Left kidney (tissue), 2 donors: ENCODE results near the gene CRK. TPM values are rescaled to one million over a fixed set of nuclear protein-coding genes. Genes with fewer than 3 reads are reported as not detected.
"Not testable (repeated sequence)": the region's sequence is repeated elsewhere in the genome, so short reads cannot be mapped to it uniquely, and the experiment has no call there.

Source experiments
- DNase-seq: peaks from one replicate; pipeline ENCODE4 v3.0.0-alpha.2; 2013
- polyA plus RNA-seq: library from polyadenylated mRNA; unstranded; fragments of 120-200 nt; gene quantifications from one replicate; pipeline ENCODE4 v1.2.1, GENCODE V29; 2013; ENCODE audit not compliant: insufficient read length

CRK gene
- polyA plus RNA-seq, 1 donor, result 62.2 TPM

DNA sequence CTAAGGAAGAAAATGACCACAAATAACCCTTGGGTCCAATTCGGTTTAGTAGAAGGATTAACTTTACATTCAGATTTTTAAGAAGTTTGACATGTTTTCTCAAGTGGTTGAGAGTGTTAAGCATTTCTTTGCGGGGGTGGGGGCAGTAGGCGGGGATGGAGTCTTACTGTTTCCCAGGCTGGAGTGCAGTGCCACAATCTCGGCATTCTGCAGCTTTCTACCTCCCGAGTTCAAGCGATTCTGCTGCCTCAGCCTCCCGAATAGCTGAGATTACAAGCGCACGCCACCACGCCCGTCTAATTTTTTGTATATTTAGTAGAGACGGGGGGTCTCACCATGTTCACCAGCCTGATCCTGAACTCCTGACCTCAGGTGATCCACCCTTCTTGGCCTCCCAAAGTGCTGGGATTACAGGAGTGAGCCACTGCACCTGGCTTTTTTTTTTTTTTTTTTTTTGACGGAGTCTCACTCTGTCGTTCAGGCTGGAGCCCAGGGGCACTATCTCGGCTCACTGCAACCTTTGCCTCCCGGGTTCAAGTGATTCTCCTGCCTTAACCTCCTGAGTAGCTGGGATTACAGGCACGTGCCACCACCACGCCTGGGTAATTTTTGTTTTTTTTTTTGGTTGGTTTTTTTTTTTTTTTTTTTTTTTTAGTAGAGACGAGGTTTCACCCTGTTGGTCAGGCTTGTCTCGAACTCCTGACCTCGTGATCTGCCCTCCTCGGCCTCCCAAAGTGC lies 68.4 kb downstream of the CRK start:
- not testable (repeated sequence) for DNase-seq

DNA sequence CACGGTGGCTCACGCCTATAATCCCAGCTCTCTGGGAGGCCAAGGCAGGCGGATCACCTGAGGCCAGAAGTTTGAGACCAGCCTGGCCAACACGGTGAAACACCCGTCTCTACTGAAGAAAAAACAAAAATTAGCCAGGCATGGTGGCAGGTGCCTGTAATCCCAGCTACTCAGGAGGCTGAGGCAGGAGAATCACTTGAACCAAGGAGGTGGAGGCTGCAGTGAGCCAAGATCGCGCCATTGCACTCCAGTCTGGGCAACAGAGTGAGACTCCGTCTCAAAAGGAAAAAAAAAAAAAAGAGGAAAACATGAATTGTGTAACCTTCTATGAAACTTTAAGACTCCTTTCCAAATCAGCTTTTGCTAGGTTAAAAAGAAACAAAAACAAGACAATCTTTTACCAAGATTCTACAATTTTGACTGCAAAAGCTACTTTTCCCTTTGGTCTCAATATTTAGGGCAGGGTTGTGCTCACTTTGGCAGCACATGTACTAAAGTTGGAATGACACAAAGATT lies 69.3 kb downstream of the CRK start:
- not testable (repeated sequence) for DNase-seq

DNA sequence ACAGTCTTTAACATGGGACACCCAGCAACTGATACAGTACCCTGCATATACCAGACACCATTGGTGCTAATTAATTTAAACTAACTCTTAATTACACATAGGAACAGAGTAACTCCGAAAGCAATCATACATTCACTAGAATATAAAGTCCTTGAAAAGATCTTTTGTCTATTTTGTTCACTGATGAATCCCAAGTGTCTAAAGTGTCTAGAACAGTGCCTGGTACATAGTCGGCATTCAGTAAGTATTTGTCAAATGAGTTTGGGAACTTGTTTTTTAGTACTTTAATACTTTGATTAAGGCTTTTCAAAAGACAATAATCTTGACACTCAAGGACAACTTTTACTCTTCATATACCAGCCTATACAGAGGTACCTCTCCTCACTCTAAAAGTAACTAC lies 69.8 kb downstream of the CRK start:
- no peak for DNase-seq

DNA sequence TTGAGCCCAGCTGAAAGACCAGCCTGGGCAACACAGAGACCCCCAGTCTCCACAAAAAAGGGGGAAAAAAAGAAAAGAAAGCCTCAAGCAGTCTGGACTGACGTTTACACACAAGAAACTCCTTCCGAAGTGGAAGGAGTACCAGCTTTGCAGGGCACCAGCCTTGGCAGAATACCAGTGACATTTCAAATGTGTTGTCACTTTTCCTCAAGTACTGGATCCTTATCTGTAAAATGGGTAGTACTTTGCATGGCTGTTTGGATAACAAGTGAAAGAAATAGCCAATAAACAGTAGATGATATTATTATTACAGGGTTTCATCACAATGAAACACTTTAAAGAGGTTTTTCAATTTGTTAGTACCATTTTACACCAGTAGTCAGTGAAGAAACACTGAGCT lies 70.2 kb downstream of the CRK start:
- no peak for DNase-seq

DNA sequence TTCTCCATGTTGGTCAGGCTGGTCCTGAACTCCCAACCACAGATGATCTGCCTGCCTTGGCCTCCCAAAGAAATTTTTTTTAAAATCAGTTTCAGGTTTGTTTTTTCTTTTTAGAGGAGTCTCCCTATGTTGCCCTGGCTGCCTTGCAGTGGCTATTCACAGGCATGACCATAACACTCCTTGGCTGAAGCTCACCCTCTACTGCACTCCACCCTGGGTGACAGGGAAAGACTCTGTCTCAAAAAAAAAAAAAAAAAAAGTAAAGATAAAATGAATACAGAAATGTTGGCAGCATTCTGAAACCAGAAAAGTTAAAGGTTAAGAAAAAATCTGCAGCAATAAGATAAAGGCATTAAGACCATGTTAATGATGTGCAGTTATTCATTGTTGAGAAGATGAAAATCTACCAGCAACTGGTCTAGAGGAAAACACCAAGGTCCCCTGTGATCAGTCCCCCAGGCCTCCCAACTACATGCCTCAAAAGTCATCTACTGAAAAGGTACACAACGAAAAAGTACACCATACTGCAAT lies 71.1 kb downstream of the CRK start:
- no peak for DNase-seq

DNA sequence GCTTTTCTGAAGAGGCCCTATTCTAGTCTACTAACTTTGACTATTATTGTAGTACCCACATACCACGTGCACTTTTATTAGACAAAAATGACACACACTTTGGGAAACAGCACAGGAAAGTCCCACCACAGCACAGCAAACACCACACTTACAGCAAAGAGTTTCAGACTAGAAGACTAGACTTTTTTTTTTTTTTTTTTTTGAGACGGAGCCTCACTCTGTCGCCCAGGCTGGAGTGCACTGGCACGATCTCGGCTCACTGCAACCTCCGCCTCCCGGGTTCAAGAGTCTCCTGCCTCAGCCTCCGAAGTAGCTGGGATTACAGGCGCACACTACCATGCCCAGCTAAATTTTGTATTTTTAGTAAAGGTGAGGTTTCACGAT lies 76.1 kb downstream of the CRK start:
- DNase-seq, result no peak

DNA sequence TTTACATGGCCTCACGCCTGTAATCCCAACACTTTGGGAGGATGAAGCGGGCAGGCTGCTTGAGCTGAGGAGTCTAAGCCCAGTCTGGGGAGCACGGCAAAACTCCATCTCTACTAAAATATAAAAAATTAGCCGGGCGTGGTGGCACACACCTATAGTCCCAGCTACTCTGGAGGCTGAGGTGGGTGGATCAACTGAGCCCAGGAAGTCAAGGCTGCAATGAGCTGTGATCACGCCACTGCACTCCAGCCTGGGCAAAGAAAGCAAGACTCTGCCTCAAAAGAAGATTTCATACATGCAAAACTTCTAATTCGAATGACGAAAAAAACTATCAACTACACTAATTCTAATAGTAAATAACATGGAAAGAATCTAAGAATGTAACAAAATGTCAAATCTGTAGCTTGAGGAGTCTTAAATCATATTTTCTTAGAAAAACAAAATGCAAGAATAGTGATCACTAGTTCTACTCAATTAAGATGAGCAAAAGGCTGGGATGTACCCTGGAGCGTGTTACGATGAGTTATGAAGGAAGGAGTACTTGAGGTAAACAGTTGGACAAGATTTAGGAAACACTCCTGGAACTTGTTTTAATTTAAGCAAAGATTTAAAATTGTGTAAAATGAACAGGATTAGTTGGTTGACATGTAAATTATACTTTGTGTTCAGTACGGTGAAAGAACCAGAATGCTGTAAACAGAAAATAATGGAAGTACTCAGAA lies 76.7 kb downstream of the CRK start:
- no peak for DNase-seq

DNA sequence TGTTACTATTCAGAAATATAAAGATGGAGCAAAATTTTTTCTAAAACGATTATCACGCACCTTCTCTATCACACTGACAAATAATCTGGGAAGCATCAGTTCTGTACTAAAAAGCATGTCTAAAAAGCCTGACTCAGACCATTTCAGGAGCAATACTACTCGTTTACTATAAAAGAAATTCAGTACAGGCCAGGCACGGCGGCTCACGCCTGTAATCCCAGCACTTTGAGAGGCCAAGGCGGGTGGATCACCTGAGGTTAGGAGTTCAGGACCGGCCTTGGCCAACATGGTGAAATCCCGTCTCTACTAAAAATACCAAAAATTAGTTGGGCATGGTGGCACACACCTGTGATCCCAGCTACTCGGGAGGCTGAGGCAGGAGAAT lies 77.6 kb downstream of the CRK start:
- DNase-seq, result not testable (repeated sequence)

DNA sequence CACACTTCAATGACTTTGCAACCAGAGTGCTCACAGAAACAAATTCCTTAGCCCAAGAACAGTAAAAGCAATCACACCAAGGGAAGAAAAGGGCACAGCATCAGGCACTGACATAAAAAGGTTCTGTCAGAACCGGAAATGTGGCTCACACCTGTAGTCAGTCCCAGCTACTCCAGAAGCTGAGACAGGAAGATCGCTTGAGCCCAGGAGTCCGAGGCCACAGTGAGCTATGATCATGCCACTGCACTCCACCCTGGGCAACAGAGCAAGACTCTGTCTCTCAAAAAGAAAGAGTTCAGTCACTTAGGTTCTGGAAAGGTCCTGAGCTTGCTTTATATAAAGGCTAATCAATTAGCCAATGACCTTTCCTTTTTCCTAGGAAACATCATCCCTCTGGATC lies 78.7 kb downstream of the CRK start:
- no peak for DNase-seq

DNA sequence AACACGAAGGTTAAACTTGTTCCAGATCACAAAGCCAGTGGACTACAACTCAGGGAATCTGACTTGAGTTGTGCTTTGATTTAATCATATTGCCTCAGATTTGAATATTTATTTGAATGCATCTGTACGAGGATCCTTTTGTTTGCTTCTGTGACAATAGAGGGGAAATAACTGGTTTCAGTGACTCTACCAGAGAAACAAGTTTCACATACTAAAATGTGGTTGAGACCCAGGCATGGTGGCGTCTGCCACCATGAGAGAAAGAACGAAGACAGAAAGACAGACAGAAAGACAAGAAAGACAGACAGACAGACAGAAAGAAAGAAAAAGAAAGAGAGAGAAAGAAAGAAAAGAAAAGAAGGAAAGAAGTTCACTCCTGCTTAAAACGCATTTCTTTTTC lies 80.0 kb downstream of the CRK start:
- no peak for DNase-seq

DNA sequence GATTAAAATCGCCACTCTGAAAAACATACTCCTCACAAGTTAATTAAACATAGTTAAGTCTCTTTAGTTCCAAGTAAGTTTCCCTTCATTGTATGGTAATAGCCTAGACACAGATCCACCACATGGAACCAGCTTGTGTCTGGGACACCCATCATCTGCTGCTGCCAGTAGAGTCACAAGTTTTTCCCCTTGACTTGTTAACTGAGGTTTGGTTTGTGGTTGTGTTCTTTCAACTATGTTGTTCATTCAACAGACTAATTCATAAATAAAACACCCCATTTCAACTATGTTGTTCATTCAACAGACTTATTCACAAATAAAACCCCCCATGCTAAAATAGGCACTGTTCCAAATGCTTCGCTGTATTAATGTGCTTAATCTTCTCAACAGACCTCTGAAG lies 80.4 kb downstream of the CRK start:
- DNase-seq, result no peak

DNA sequence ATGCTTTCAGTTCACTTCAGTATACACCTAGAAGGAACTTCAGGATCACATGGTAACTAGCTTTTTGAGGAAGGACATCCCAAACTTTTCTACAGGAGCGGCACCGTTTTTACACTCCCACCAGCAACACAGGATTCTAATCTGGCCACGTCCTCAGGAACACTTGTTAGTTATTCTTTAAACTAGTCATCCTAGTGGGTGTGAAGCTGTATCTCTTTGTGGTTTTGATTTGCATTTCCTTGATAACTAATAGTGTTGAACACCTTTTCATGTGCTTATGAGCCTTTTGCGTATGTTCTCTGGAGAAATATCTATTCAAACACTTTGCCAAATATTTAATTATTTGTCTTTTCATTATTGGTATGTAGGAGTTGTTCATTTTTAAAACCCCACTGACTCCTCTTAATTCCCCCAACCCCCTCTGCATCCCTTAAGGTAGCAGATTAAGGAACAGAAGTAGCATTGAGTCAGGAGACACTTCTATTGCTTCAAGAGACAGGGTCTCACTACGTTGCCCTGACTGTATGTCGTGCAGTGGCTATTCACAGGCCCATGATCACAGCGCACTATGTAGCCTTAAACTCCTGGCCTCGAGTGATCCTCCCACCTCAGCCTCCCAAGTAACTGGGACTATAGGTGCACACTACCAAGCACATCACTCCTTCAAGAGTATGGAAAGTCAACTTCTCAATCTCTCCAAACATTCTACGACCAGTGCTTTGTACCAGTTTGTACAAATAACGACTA lies 81.4 kb downstream of the CRK start:
- DNase-seq, result no peak

DNA sequence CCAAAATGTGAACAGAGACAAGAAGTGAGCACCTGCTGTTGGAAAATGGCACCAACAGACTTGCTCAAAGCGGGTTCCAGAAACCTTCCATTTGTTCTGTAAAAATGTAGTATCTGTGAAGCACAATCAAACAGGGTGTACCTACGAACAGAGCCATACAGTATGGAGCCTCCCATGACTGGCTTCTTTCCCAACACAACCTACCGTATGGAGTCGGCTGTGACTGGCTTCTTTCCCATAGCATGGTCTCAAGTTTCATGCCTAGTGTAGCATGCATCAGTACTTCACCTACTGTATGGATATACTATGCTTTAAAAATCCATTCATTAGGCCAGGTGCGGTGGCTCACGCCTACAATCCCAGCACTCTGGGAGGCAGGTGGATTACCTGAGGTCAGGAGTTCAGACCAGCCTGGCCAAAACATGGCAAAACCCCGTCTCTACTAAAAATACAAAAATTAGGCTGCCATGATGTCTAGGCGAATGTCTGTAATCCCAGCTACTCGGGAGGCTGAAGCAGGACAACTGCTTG lies 82.3 kb downstream of the CRK start:
- no peak for DNase-seq

DNA sequence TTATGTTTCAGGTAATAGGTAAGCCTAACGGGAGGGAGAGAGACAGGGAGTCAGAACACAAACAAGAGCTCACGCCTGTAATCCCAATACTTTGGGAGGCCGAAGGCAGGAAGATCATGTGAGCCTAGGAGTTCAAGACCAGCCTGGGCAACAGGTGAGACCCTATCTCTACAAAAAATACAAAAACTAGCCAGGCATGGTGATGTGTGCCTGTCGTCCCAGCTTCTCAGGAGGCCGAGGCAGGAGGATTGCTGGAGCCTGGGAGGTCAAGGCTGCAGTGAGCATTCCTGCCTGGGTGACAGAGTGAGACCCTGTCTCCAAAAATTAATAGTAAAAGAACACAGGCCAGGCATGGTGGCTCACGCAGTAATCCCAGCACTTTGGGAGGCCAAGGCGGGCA lies 83.4 kb downstream of the CRK start:
- no peak for DNase-seq

DNA sequence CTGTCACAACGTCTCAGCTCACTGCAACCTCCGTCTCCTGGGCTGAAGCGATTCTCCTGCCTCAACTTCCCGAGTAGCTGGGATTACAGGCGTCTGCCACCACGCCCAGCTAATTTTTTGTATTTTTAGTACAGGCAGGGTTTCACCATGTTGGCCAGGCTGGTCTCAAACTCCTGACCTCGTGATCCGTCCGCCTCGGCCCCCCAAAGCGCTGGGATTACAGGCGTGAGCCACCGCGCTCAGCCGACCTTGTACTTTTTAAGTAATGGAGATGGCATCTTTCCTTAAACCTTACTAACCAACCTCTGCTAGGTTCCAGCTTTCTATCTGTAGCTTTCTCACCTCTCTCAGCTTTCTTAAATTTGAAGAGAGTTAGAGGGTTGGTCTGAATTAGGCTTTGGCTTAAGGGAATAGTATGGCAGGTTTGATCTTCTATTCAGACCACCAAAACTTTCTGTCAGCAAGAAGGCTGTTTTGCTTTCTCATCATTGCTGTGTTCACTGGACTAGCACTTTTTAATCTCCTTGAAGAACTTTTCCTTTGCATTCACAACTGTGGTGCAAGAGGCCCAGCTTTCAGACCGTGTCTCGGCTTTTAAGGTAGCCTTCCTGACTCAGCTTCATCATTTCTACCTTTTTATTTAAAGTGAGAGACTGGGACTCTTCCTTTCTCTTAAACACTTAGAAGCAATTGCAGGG lies 84.0 kb downstream of the CRK start:
- DNase-seq, result no peak

Other genes with a start within 250 kb of the CRK start
- gene BHLHA9, start 185.8 kb downstream of the CRK start, polyA plus RNA-seq, result not detected
- gene TRARG1, start 176.6 kb downstream of the CRK start, polyA plus RNA-seq, result not detected
- 1,129 TPM for gene YWHAE, start 56.0 kb downstream of the CRK start, polyA plus RNA-seq
- gene MYO1C, start 36.5 kb upstream of the CRK start, polyA plus RNA-seq, result 61.1 TPM
- 19.0 TPM for gene INPP5K, start 60.4 kb upstream of the CRK start, polyA plus RNA-seq
- gene PITPNA, start 106.6 kb upstream of the CRK start, polyA plus RNA-seq, result 87.8 TPM
- 27.1 TPM for gene SLC43A2, start 172.6 kb upstream of the CRK start, polyA plus RNA-seq
- 6.3 TPM for gene SCARF1, start 189.5 kb upstream of the CRK start, polyA plus RNA-seq
- gene RILP, start 193.6 kb upstream of the CRK start, polyA plus RNA-seq, result 2.8 TPM
- gene PRPF8, start 228.6 kb upstream of the CRK start, polyA plus RNA-seq, result 360 TPM